A673 (cell line): ENCODE measurements around the gene CRHR1. TPM values are rescaled to one million over a fixed set of nuclear protein-coding genes. Genes with fewer than 3 reads are reported as not detected.
"Not testable (repeated sequence)": the region's sequence is repeated elsewhere in the genome, so short reads cannot be mapped to it uniquely, and the experiment has no call there.

Source experiments
- BruUV-seq: library from RNA; stranded (reverse); fragments of 400-500 nt; replicated peaks from 2 replicates; lab custom pipeline; 2021; lab: Mats Ljungman, UMichigan
- CTCF ChIA-PET: fragments of 300-600 bp; sonication (Branson Sonifier 250); formaldehyde crosslinking; loops from one replicate; lab custom pipeline; 2022; ENCODE audit warnings: antibody characterized with exemption; lab: Charles Lee
- POLR2A ChIA-PET: fragments of 300-600 bp; sonication (Branson Sonifier 250); formaldehyde crosslinking; loops from one replicate; lab custom pipeline; 2022; ENCODE audit warnings: antibody characterized with exemption; ENCODE audit not compliant: low non-redundant PET; lab: Charles Lee
- DNase-seq: peaks from one replicate; pipeline ENCODE4 v3.0.0-alpha.2; 2015; ENCODE audit warnings: low spot score
- H3K27ac ChIP-seq: fragments of 200-600 bp; sonication (generic); 2 replicates; pipeline ENCODE4 v1.5.1; 2016; ENCODE audit warnings: mixed run types, low read depth, mild to moderate bottlenecking, mixed read lengths, antibody characterized with exemption, low read length; ENCODE audit not compliant: poor library complexity, severe bottlenecking
- H3K27me3 ChIP-seq: fragments of 200-600 bp; sonication (generic); replicated peaks from 2 replicates; pipeline ENCODE4 v1.6.1; 2017; ENCODE audit warnings: mixed run types, low read depth, mild to moderate bottlenecking, mixed read lengths, antibody characterized with exemption, low read length; ENCODE audit not compliant: insufficient read depth, poor library complexity
- H3K36me3 ChIP-seq: fragments of 200-600 bp; sonication (generic); 2 replicates; pipeline ENCODE4 v1.6.1; 2016; ENCODE audit warnings: mixed run types, mild to moderate bottlenecking, mixed read lengths, antibody characterized with exemption, low read length; ENCODE audit not compliant: insufficient read depth, poor library complexity, severe bottlenecking
- H3K4me1 ChIP-seq: fragments of 200-600 bp; sonication (generic); 2 replicates; pipeline ENCODE4 v1.6.1; 2017; ENCODE audit warnings: mixed run types, mild to moderate bottlenecking, mixed read lengths, antibody characterized with exemption, low read length; ENCODE audit not compliant: insufficient read depth, poor library complexity, severe bottlenecking
- H3K4me3 ChIP-seq: fragments of 200-600 bp; sonication (generic); 2 replicates; pipeline ENCODE4 v1.5.1; 2016; ENCODE audit warnings: low read depth, mixed run types, mild to moderate bottlenecking, mixed read lengths, low read length; ENCODE audit not compliant: poor library complexity, severe bottlenecking
- H3K9me3 ChIP-seq: fragments of 200-600 bp; sonication (generic); 2 replicates; pipeline ENCODE4 v1.6.1; 2016; ENCODE audit warnings: mixed run types, low read depth, mild to moderate bottlenecking, mixed read lengths, antibody characterized with exemption, low read length; ENCODE audit not compliant: poor library complexity, severe bottlenecking
- EZH2 ChIP-seq: fragments of 200-600 bp; sonication (generic); IDR thresholded peaks from 2 replicates; pipeline ENCODE4 v1.6.1; 2017; ENCODE audit warnings: borderline replicate concordance, low read depth, mild to moderate bottlenecking, mixed read lengths, antibody characterized with exemption, low read length; ENCODE audit not compliant: poor library complexity, severe bottlenecking
- intact Hi-C: fragments of 100-400 bp; cut with micrococcal nuclease; formaldehyde crosslinking; loops from one replicate; pipeline ENCODE4 v1.10.0; 2022; ENCODE audit not compliant: unreplicated experiment
- total RNA-seq: library from RNA; stranded (reverse); gene quantifications from 2 replicates; pipeline ENCODE4 v1.2.3, GENCODE V29; 2021
- TF ChIP-seq, protein P1 (sequence below): fragments of 300-800, 200-600 bp; sonication (generic); conservative IDR thresholded peaks from 2 replicates; pipeline ENCODE4 v1.5.1; 2017; ENCODE audit warnings: low read depth, mild to moderate bottlenecking, antibody characterized with exemption, low read length, moderate library complexity, mixed read lengths

Gene CRHR1
- total RNA-seq, 1 experiment from 2014 or later = not detected

DNA sequence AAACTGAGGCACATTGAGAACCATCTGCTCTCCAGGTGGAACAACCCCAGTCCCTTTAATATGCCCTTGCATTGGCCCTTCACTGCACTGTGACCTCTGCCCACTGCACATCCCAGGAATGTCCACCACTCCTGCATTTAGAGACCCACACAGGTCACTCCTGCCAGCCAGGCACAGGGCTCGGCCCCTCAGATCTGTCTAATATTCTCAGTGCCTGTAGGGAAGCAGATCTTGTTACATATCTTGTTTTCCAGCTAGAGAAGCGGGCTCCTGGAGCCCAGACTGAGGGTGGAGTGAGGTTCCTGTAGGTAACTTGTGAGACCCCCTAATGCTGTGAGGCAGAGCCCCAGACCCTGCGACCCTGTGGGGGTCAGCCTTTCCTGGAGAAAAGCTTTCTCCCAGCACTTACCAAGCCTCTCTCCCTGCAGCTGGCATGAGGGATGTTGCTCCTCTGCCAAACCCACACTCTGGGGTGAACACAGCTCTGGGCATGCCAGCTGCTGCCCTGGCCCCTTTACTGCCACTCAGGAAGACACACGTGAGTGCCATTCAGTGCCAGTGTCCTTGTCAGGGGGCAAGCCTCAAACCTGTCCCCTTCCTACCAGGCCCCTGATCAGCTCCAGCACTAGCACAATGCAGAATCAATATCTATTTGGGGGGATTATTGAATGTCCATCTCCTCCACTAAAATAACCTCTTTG, 40.3 kb upstream of the CRHR1 start:
- no peaks in the 10 kb centered on the region for H3K9me3 ChIP-seq
- BruUV-seq = no TSS peak
- H3K27me3 ChIP-seq = peaks cover 17% of the 10 kb centered on the region
- H3K4me3 ChIP-seq = no peak overlapping the region
- DNase-seq = no peak
- intact Hi-C loops = no loop called here
- CTCF ChIA-PET = no interaction called here
- no peaks in the 10 kb centered on the region for H3K4me1 ChIP-seq
- TF ChIP-seq, protein P1, sequence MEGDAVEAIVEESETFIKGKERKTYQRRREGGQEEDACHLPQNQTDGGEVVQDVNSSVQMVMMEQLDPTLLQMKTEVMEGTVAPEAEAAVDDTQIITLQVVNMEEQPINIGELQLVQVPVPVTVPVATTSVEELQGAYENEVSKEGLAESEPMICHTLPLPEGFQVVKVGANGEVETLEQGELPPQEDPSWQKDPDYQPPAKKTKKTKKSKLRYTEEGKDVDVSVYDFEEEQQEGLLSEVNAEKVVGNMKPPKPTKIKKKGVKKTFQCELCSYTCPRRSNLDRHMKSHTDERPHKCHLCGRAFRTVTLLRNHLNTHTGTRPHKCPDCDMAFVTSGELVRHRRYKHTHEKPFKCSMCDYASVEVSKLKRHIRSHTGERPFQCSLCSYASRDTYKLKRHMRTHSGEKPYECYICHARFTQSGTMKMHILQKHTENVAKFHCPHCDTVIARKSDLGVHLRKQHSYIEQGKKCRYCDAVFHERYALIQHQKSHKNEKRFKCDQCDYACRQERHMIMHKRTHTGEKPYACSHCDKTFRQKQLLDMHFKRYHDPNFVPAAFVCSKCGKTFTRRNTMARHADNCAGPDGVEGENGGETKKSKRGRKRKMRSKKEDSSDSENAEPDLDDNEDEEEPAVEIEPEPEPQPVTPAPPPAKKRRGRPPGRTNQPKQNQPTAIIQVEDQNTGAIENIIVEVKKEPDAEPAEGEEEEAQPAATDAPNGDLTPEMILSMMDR = no peak
- no peak overlapping the region for H3K27ac ChIP-seq
- POLR2A ChIA-PET = no interaction called here
- H3K36me3 ChIP-seq = no peaks in the 10 kb centered on the region

DNA sequence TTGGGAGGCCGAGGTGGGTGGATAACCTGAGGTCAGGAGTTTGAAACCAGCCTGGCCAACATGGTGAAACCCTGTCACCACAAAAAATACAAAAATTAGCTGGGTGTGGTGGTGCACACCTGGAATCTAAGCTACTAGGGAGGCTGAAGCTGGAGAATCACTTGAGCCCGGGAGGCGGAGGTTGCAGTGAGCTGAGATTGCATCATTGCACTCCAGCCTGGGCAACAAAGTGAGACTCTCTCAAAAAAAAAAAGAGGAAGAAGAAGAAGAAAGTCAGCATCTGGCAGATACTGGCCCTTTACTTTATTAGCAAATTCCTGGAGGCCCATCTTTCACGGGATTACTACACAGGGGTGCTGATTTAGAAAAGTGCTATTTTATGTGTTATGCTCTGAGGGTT, 39.3 kb upstream of the CRHR1 start:
- H3K4me1 ChIP-seq, H3K27ac ChIP-seq, H3K9me3 ChIP-seq, CTCF ChIA-PET, H3K36me3 ChIP-seq, DNase-seq, POLR2A ChIA-PET, intact Hi-C loops, BruUV-seq, H3K4me3 ChIP-seq: not testable (repeated sequence)
- H3K27me3 ChIP-seq = peaks cover 17% of the 10 kb centered on the region

DNA sequence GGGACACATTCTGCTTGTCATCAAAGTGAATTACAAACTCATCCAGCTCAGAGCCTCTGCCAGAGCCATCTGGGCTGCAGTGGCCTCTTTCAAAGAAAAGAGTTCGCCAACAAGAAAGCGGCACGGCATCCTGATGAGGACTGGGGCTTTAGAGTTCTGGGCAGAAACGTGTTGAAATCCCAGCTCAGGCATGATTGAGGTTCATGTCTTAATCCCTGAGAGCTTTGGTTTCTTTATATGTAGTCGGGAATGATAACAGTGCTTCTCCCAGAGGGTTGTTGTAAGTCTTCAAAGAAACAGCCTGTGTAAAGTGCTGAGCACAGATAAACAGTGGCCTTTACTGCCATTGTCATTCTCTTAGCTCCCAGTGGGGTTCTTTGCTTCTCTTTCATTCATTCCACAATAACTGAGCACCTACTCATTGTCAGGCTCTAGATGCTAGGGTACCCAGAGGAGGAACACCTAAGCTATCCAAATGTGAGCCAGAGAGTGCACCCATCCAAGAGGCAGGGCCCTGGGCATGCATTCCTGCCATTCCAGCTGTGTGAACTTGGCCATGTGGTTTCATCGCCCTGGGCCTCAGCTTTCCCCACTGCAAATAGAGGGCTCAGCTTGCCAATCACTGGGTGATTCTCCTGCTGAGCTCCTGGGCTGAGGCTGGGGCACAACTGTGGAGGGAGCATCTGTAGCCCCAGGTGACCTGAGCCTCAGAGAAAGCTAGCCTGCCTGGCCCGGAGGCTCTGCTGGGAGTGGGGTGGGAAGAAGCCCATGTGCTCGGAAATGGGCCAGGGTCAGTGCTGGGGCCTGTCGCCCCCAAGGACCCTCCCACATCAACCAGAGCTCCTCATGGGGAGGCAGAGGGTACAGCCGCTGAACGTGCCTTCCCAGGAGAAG, 38.3 kb upstream of the CRHR1 start:
- no TSS peak for BruUV-seq
- Histone ChIP-seq H3K4me1 (no peaks in the 10 kb centered on the region), H3K36me3 (no peaks in the 10 kb centered on the region), H3K4me3 (no peak overlapping the region), H3K27ac (no peak overlapping the region), H3K27me3 (peaks cover 17% of the 10 kb centered on the region), H3K9me3 (no peaks in the 10 kb centered on the region)
- DNase-seq = no peak
- TF ChIP-seq EZH2 = no peak
- TF ChIP-seq, protein P1 = no peak
- POLR2A ChIA-PET = no interaction called here
- intact Hi-C loops = no loop called here
- CTCF ChIA-PET = no interaction called here
